ENCODE data around the gene BPTF. TPM values are rescaled to one million over a fixed set of nuclear protein-coding genes. Genes with fewer than 3 reads are reported as not detected.

BPTF gene
- total and polyA plus RNA-seq, 2 of the 13 experiments (the other 11 are each of a cell fraction or from before 2014, with no cell fraction given): 43.5 to 66.1 TPM

DNA sequence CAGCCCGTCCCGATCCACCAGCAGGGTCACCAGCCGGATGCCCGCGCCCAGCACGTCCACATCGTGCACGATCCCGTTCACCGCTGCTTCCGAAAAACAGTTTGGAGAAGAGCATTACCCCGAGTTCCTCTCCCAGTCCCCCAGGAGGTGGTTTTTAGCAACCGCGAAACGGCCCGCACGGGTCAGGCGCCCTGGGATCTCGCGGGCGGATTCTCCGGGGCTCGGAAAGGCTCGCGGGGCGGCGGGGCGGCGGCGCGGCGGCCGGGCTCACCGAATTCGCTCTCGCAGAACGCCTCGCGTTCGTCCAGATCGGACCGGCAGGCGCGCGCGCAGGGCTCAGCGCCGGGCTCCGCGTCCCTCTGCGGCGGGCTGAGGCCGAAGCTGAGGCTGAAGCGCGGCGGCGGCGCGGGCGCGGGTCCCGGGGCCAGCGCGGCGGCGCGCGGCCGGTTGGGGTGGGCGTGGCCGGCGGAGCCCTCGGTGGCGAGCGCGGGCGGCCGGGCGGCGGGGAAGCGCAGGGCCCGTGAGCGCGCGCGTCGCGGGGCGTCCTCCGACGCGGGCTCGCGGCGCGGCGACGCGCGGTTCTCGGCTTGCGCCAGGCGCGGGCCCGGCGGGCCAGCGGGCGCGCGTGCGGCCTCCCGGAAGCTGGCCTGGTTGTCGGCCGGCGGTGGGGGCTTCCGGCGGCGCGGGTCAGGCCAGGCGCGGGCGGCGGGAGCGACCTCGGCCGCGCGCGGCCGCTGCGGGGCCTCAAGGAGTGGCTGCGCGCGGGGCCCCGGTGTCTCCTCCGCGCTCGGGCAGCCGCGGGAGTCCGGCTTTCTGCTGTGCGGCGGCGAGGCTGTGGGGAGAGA is 168.1 kb downstream of the BPTF start (continued):
- TF ChIP-seq, protein P1, sequence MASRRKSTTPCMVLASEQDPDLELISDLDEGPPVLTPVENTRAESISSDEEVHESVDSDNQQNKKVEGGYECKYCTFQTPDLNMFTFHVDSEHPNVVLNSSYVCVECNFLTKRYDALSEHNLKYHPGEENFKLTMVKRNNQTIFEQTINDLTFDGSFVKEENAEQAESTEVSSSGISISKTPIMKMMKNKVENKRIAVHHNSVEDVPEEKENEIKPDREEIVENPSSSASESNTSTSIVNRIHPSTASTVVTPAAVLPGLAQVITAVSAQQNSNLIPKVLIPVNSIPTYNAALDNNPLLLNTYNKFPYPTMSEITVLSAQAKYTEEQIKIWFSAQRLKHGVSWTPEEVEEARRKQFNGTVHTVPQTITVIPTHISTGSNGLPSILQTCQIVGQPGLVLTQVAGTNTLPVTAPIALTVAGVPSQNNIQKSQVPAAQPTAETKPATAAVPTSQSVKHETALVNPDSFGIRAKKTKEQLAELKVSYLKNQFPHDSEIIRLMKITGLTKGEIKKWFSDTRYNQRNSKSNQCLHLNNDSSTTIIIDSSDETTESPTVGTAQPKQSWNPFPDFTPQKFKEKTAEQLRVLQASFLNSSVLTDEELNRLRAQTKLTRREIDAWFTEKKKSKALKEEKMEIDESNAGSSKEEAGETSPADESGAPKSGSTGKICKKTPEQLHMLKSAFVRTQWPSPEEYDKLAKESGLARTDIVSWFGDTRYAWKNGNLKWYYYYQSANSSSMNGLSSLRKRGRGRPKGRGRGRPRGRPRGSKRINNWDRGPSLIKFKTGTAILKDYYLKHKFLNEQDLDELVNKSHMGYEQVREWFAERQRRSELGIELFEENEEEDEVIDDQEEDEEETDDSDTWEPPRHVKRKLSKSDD (CRISPR knock-in tag; IDR thresholded peaks at IDR 0.05; ENCODE audit: low read depth): no peak
- no peak for TF ChIP-seq CAMTA2 (CRISPR knock-in tag; IDR thresholded peaks at IDR 0.05; ENCODE audit: borderline replicate concordance)
- no peak for TF ChIP-seq FOXP1 (IDR thresholded peaks at IDR 0.05)
- no peak for TF ChIP-seq FOXP1 (CRISPR knock-in tag; IDR thresholded peaks at IDR 0.05)
- TF ChIP-seq, protein P2, sequence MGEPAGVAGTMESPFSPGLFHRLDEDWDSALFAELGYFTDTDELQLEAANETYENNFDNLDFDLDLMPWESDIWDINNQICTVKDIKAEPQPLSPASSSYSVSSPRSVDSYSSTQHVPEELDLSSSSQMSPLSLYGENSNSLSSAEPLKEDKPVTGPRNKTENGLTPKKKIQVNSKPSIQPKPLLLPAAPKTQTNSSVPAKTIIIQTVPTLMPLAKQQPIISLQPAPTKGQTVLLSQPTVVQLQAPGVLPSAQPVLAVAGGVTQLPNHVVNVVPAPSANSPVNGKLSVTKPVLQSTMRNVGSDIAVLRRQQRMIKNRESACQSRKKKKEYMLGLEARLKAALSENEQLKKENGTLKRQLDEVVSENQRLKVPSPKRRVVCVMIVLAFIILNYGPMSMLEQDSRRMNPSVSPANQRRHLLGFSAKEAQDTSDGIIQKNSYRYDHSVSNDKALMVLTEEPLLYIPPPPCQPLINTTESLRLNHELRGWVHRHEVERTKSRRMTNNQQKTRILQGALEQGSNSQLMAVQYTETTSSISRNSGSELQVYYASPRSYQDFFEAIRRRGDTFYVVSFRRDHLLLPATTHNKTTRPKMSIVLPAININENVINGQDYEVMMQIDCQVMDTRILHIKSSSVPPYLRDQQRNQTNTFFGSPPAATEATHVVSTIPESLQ (CRISPR knock-in tag; conservative IDR thresholded peaks at IDR 0.05): no peak
- no peak for TF ChIP-seq TRIM24 (CRISPR knock-in tag; IDR thresholded peaks at IDR 0.05)
- no peak for TF ChIP-seq ZNF484 (CRISPR knock-in tag; IDR thresholded peaks at IDR 0.05; ENCODE audit: borderline replicate concordance, low read depth)
- TF ChIP-seq, protein P3, sequence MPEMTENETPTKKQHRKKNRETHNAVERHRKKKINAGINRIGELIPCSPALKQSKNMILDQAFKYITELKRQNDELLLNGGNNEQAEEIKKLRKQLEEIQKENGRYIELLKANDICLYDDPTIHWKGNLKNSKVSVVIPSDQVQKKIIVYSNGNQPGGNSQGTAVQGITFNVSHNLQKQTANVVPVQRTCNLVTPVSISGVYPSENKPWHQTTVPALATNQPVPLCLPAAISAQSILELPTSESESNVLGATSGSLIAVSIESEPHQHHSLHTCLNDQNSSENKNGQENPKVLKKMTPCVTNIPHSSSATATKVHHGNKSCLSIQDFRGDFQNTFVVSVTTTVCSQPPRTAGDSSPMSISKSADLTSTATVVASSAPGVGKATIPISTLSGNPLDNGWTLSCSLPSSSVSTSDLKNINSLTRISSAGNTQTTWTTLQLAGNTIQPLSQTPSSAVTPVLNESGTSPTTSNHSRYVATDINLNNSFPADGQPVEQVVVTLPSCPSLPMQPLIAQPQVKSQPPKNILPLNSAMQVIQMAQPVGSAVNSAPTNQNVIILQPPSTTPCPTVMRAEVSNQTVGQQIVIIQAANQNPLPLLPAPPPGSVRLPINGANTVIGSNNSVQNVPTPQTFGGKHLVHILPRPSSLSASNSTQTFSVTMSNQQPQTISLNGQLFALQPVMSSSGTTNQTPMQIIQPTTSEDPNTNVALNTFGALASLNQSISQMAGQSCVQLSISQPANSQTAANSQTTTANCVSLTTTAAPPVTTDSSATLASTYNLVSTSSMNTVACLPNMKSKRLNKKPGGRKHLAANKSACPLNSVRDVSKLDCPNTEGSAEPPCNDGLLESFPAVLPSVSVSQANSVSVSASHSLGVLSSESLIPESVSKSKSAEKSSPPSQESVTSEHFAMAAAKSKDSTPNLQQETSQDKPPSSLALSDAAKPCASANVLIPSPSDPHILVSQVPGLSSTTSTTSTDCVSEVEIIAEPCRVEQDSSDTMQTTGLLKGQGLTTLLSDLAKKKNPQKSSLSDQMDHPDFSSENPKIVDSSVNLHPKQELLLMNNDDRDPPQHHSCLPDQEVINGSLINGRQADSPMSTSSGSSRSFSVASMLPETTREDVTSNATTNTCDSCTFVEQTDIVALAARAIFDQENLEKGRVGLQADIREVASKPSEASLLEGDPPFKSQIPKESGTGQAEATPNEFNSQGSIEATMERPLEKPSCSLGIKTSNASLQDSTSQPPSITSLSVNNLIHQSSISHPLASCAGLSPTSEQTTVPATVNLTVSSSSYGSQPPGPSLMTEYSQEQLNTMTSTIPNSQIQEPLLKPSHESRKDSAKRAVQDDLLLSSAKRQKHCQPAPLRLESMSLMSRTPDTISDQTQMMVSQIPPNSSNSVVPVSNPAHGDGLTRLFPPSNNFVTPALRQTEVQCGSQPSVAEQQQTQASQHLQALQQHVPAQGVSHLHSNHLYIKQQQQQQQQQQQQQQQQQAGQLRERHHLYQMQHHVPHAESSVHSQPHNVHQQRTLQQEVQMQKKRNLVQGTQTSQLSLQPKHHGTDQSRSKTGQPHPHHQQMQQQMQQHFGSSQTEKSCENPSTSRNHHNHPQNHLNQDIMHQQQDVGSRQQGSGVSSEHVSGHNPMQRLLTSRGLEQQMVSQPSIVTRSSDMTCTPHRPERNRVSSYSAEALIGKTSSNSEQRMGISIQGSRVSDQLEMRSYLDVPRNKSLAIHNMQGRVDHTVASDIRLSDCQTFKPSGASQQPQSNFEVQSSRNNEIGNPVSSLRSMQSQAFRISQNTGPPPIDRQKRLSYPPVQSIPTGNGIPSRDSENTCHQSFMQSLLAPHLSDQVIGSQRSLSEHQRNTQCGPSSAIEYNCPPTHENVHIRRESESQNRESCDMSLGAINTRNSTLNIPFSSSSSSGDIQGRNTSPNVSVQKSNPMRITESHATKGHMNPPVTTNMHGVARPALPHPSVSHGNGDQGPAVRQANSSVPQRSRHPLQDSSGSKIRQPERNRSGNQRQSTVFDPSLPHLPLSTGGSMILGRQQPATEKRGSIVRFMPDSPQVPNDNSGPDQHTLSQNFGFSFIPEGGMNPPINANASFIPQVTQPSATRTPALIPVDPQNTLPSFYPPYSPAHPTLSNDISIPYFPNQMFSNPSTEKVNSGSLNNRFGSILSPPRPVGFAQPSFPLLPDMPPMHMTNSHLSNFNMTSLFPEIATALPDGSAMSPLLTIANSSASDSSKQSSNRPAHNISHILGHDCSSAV (CRISPR knock-in tag; IDR thresholded peaks at IDR 0.05; ENCODE audit: borderline replicate concordance): no peak
- no peak for TF ChIP-seq EHMT2 (IDR thresholded peaks at IDR 0.05; ENCODE audit: borderline replicate concordance, low read depth, low read length)
- TF ChIP-seq, protein P4, sequence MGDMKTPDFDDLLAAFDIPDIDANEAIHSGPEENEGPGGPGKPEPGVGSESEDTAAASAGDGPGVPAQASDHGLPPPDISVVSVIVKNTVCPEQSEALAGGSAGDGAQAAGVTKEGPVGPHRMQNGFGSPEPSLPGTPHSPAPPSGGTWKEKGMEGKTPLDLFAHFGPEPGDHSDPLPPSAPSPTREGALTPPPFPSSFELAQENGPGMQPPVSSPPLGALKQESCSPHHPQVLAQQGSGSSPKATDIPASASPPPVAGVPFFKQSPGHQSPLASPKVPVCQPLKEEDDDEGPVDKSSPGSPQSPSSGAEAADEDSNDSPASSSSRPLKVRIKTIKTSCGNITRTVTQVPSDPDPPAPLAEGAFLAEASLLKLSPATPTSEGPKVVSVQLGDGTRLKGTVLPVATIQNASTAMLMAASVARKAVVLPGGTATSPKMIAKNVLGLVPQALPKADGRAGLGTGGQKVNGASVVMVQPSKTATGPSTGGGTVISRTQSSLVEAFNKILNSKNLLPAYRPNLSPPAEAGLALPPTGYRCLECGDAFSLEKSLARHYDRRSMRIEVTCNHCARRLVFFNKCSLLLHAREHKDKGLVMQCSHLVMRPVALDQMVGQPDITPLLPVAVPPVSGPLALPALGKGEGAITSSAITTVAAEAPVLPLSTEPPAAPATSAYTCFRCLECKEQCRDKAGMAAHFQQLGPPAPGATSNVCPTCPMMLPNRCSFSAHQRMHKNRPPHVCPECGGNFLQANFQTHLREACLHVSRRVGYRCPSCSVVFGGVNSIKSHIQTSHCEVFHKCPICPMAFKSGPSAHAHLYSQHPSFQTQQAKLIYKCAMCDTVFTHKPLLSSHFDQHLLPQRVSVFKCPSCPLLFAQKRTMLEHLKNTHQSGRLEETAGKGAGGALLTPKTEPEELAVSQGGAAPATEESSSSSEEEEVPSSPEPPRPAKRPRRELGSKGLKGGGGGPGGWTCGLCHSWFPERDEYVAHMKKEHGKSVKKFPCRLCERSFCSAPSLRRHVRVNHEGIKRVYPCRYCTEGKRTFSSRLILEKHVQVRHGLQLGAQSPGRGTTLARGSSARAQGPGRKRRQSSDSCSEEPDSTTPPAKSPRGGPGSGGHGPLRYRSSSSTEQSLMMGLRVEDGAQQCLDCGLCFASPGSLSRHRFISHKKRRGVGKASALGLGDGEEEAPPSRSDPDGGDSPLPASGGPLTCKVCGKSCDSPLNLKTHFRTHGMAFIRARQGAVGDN (CRISPR knock-in tag; IDR thresholded peaks at IDR 0.05): peak; percentile 71
- no peak for TF ChIP-seq NFE2L2 (IDR thresholded peaks at IDR 0.05; ENCODE audit: low read length)

All from HepG2 (cell line).